Neural cell (in vitro differentiated cells): ENCODE data around the gene LGALS1. TPM values are rescaled to one million over a fixed set of nuclear protein-coding genes. Genes with fewer than 3 reads are reported as not detected.

Source experiments
- H2AFZ ChIP-seq: fragments of 200-600, 300-800 bp; sonication (generic), shearing (Covaris generic); 2 replicates; pipeline ENCODE4 v1.6.0; 2014; ENCODE audit warnings: low read depth, mild to moderate bottlenecking, antibody characterized with exemption, low read length, moderate library complexity
- H3F3A ChIP-seq: fragments of 200-600 bp; shearing (Covaris generic); 2 replicates; pipeline ENCODE4 v1.6.1; 2016; ENCODE audit warnings: mild to moderate bottlenecking, moderate library complexity, mixed read lengths, antibody characterized with exemption, low read length; ENCODE audit not compliant: insufficient read depth, poor library complexity, severe bottlenecking
- H3K27ac ChIP-seq: fragments of 200-600, 300-800 bp; sonication (generic), shearing (Covaris generic); 2 replicates; pipeline ENCODE4 v1.5.1; 2014; ENCODE audit warnings: mild to moderate bottlenecking, low read length, moderate library complexity
- H3K27me3 ChIP-seq: fragments of 300-800, 200-600 bp; sonication (generic), shearing (Covaris generic); 2 replicates; pipeline ENCODE4 v1.6.0; 2014; ENCODE audit warnings: mild to moderate bottlenecking, low read depth, low read length, moderate library complexity; ENCODE audit not compliant: insufficient read depth
- H3K36me3 ChIP-seq: fragments of 300-800, 200-600 bp; sonication (generic), shearing (Covaris generic); 2 replicates; pipeline ENCODE4 v1.5.1; 2014; ENCODE audit warnings: mild to moderate bottlenecking, antibody characterized with exemption, low read length, moderate library complexity; ENCODE audit not compliant: insufficient read depth
- H3K4me2 ChIP-seq: fragments of 300-800, 200-600 bp; sonication (generic), shearing (Covaris generic); 2 replicates; pipeline ENCODE4 v1.6.0; 2014; ENCODE audit warnings: mild to moderate bottlenecking, low read length
- H3K4me3 ChIP-seq: fragments of 300-800, 200-600 bp; sonication (generic), shearing (Covaris generic); 2 replicates; pipeline ENCODE4 v1.5.1; 2014; ENCODE audit warnings: mild to moderate bottlenecking, low read length, moderate library complexity
- H3K79me2 ChIP-seq: fragments of 200-600 bp; shearing (Covaris generic); replicated peaks from 2 replicates; pipeline ENCODE4 v1.6.0; 2014; ENCODE audit warnings: mild to moderate bottlenecking, low read length, moderate library complexity; ENCODE audit not compliant: insufficient read depth
- H3K9ac ChIP-seq: fragments of 300-800, 200-600 bp; sonication (generic), shearing (Covaris generic); 2 replicates; pipeline ENCODE4 v1.6.1; 2016; ENCODE audit warnings: mild to moderate bottlenecking, low read length, mixed read lengths
- H3K9me2 ChIP-seq: fragments of 200-600 bp; shearing (Covaris generic); 2 replicates; pipeline ENCODE4 v1.6.1; 2016; ENCODE audit warnings: mild to moderate bottlenecking, low read length, mixed read lengths; ENCODE audit not compliant: insufficient read depth
- H3K9me3 ChIP-seq: fragments of 200-600, 300-800 bp; sonication (generic), shearing (Covaris generic); 2 replicates; pipeline ENCODE4 v1.6.1; 2016; ENCODE audit warnings: mild to moderate bottlenecking, mixed run types, low read length, moderate library complexity, mixed read lengths
- H4K20me1 ChIP-seq: fragments of 200-600 bp; shearing (Covaris generic); 2 replicates; pipeline ENCODE4 v1.6.1; 2016; ENCODE audit warnings: mild to moderate bottlenecking, mixed run types; ENCODE audit not compliant: insufficient read depth
- EP300 ChIP-seq: fragments of 450-650 bp; conservative IDR thresholded peaks from 2 replicates; pipeline ENCODE4 v1.6.1; 2014; ENCODE audit warnings: antibody characterized with exemption, mild to moderate bottlenecking, moderate library complexity; ENCODE audit not compliant: poor library complexity, severe bottlenecking
- EZH2 ChIP-seq: fragments of 200-600, 300-800 bp; shearing (Covaris generic), sonication (generic); IDR thresholded peaks from 2 replicates; pipeline ENCODE4 v1.6.1; 2014; ENCODE audit warnings: antibody characterized with exemption, low read length, borderline replicate concordance, mild to moderate bottlenecking; ENCODE audit not compliant: insufficient read depth, poor library complexity, severe bottlenecking
- MXI1 ChIP-seq: fragments of 450-650 bp; conservative IDR thresholded peaks from 2 replicates; pipeline ENCODE4 v1.6.1; 2014; ENCODE audit warnings: antibody characterized with exemption, mild to moderate bottlenecking; ENCODE audit not compliant: poor library complexity, severe bottlenecking
- POLR2AphosphoS5 ChIP-seq: IDR thresholded peaks from 2 replicates; pipeline ENCODE4 v1.6.1; 2012
- RAD21 ChIP-seq: fragments of 450-650 bp; conservative IDR thresholded peaks from 2 replicates; pipeline ENCODE4 v1.6.1; 2014; ENCODE audit warnings: antibody characterized with exemption, mild to moderate bottlenecking, moderate library complexity
- SMC3 ChIP-seq: fragments of 450-650 bp; conservative IDR thresholded peaks from 2 replicates; pipeline ENCODE4 v1.6.1; 2014; ENCODE audit warnings: antibody characterized with exemption, mild to moderate bottlenecking, moderate library complexity; ENCODE audit not compliant: poor library complexity
- TAF1 ChIP-seq: IDR thresholded peaks from 2 replicates; pipeline ENCODE4 v1.6.1; 2012; ENCODE audit warnings: low read depth
- polyA plus RNA-seq: library from polyadenylated mRNA; depleted of rRNA; stranded (reverse); fragments of >200 nt; gene quantifications from 2 replicates; pipeline ENCODE4 v1.2.3, GENCODE V29; 2014
- TF ChIP-seq, protein P1 (sequence below): IDR thresholded peaks from 2 replicates; pipeline ENCODE4 v1.6.1; 2012; ENCODE audit warnings: borderline replicate concordance
- TF ChIP-seq, protein P2 (sequence below): fragments of 450-650 bp; IDR thresholded peaks from 2 replicates; pipeline ENCODE4 v1.5.1; 2014; ENCODE audit warnings: antibody characterized with exemption, mild to moderate bottlenecking, moderate library complexity; ENCODE audit not compliant: poor library complexity, severe bottlenecking

The LGALS1 gene
- polyA plus RNA-seq, 1 donor from 2014 or later: not detected

DNA sequence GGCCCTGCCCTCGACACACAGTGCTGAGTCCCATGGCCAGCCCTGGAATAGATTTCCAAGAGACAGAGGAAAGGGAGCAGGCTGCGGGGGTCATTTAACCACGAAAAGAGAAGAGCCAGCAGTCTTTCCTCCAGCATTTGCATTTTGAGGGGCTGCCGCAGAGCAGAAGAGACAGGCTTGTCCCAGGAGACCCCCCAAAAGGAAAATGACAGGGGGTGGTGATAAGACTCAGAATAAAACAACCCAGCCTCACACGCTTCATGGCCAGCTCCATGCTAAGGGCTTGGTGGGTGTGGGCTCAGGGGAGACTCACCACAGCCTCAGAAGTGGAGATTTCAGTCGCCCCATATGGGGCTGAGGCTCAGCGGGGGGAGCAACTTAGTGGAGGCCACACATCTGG, 38.3 kb downstream of the LGALS1 start:
- H3F3A ChIP-seq: no peaks in the 10 kb centered on the region
- no peak overlapping the region for H3K4me2 ChIP-seq
- H3K27me3 ChIP-seq: no peaks in the 10 kb centered on the region
- H3K79me2 ChIP-seq: no peaks in the 10 kb centered on the region
- no peaks in the 10 kb centered on the region for H3K9me3 ChIP-seq
- H2AFZ ChIP-seq: no peak overlapping the region
- H3K36me3 ChIP-seq: no peaks in the 10 kb centered on the region
- no peak for TF ChIP-seq POLR2AphosphoS5
- TF ChIP-seq EZH2: no peak
- TF ChIP-seq, protein P1, sequence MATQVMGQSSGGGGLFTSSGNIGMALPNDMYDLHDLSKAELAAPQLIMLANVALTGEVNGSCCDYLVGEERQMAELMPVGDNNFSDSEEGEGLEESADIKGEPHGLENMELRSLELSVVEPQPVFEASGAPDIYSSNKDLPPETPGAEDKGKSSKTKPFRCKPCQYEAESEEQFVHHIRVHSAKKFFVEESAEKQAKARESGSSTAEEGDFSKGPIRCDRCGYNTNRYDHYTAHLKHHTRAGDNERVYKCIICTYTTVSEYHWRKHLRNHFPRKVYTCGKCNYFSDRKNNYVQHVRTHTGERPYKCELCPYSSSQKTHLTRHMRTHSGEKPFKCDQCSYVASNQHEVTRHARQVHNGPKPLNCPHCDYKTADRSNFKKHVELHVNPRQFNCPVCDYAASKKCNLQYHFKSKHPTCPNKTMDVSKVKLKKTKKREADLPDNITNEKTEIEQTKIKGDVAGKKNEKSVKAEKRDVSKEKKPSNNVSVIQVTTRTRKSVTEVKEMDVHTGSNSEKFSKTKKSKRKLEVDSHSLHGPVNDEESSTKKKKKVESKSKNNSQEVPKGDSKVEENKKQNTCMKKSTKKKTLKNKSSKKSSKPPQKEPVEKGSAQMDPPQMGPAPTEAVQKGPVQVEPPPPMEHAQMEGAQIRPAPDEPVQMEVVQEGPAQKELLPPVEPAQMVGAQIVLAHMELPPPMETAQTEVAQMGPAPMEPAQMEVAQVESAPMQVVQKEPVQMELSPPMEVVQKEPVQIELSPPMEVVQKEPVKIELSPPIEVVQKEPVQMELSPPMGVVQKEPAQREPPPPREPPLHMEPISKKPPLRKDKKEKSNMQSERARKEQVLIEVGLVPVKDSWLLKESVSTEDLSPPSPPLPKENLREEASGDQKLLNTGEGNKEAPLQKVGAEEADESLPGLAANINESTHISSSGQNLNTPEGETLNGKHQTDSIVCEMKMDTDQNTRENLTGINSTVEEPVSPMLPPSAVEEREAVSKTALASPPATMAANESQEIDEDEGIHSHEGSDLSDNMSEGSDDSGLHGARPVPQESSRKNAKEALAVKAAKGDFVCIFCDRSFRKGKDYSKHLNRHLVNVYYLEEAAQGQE: no peak
- TF ChIP-seq, protein P2, sequence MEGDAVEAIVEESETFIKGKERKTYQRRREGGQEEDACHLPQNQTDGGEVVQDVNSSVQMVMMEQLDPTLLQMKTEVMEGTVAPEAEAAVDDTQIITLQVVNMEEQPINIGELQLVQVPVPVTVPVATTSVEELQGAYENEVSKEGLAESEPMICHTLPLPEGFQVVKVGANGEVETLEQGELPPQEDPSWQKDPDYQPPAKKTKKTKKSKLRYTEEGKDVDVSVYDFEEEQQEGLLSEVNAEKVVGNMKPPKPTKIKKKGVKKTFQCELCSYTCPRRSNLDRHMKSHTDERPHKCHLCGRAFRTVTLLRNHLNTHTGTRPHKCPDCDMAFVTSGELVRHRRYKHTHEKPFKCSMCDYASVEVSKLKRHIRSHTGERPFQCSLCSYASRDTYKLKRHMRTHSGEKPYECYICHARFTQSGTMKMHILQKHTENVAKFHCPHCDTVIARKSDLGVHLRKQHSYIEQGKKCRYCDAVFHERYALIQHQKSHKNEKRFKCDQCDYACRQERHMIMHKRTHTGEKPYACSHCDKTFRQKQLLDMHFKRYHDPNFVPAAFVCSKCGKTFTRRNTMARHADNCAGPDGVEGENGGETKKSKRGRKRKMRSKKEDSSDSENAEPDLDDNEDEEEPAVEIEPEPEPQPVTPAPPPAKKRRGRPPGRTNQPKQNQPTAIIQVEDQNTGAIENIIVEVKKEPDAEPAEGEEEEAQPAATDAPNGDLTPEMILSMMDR: no peak
- no peak for TF ChIP-seq EP300
- TF ChIP-seq MXI1: no peak
- no peak for TF ChIP-seq SMC3
- no peak for TF ChIP-seq TAF1
- no peak for TF ChIP-seq RAD21
- no peaks in the 10 kb centered on the region for H4K20me1 ChIP-seq
- no peaks in the 10 kb centered on the region for H3K9me2 ChIP-seq
- H3K4me3 ChIP-seq: no peak overlapping the region
- H3K27ac ChIP-seq: no peak overlapping the region
- no peak overlapping the region for H3K9ac ChIP-seq

DNA sequence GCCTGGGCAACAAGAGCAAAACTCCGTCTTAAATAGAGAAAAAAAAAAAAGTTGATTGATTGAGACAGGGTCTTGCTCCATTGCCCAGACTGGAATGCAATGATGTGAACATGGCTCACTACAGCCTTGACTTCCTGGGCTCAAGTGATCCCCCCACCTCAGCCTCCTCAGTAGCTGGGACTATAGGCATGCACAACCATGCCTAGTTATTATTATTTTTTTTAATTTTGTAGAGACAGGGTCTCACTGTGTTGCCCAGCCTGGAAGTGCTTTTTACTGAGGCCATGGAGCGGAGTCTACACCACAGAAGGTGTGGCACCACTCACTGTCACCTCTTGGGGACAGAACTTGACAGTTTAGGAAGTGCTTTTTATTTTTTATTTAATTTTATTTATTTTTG, 39.2 kb downstream of the LGALS1 start:
- H3K36me3 ChIP-seq: no peaks in the 10 kb centered on the region
- no peak overlapping the region for H2AFZ ChIP-seq
- TF ChIP-seq EZH2 (no peak), SMC3 (no peak), RAD21 (no peak), TAF1 (no peak), EP300 (no peak), MXI1 (no peak), POLR2AphosphoS5 (no peak)
- TF ChIP-seq, protein P2: no peak
- TF ChIP-seq, protein P1: no peak
- no peak overlapping the region for H3K4me2 ChIP-seq
- no peaks in the 10 kb centered on the region for H4K20me1 ChIP-seq
- no peaks in the 10 kb centered on the region for H3K27me3 ChIP-seq
- H3K9me2 ChIP-seq: no peaks in the 10 kb centered on the region
- H3K9ac ChIP-seq: no peak overlapping the region
- no peaks in the 10 kb centered on the region for H3F3A ChIP-seq
- no peaks in the 10 kb centered on the region for H3K9me3 ChIP-seq
- no peak overlapping the region for H3K27ac ChIP-seq
- no peaks in the 10 kb centered on the region for H3K79me2 ChIP-seq
- no peak overlapping the region for H3K4me3 ChIP-seq
